Measurements from ENCODE around the gene RCL1. TPM values are rescaled to one million over a fixed set of nuclear protein-coding genes. Genes with fewer than 3 reads are reported as not detected.

The RCL1 gene
- total and polyA plus RNA-seq, 2 of the 13 experiments (the other 11 are each of a cell fraction or from before 2014, with no cell fraction given): 22.3 to 31.6 TPM

DNA sequence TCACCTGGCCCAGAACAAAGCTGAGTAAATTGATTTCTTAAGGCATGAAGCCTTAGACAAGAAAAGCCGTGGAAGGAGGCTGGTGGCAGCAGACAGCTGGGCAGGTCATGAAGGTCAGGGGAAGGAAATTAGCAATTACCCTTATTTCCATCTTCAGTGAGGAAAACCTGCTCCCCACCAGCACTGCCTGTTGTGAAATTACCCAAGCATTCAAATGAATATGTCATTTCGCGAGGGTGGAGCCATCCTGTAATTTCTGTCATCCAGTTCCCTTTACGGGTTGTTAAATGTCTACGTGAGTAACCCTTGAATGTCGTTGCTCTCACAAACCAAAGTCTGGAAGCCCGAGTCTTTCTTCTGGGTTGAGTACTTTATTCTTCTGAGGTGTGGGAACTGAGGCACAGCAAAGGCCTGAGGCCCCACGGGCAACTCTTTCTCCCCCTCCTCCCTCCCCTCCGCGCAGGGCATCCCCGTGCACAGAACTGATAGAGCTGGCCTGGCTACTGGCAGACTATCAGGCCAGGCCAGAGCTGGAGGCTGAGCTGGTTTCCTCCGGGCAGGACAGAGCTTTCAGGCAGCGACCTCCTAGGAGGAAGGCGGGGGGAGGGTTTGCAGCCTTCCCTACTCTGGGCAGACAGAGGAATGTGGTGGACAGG lies 29.7 kb upstream of the RCL1 start (continued):
- TF ChIP-seq BCL6 (CRISPR knock-in tag; IDR thresholded peaks at IDR 0.05): 0 out of 2 replicates have a peak, but pooled peaks have one; percentile 3
- TF ChIP-seq NFE2 (CRISPR knock-in tag; IDR thresholded peaks at IDR 0.05): no peak
- no peak for TF ChIP-seq MIER3 (CRISPR knock-in tag; IDR thresholded peaks at IDR 0.05; ENCODE audit: borderline replicate concordance)
- peak; percentile 41; the same call in 1 of the 2 replicates for TF ChIP-seq HIVEP1 (CRISPR knock-in tag; IDR thresholded peaks at IDR 0.05)
- TF ChIP-seq JUN (CRISPR knock-in tag; IDR thresholded peaks at IDR 0.05): no peak
- TF ChIP-seq ZNF292 (CRISPR knock-in tag; IDR thresholded peaks at IDR 0.05; ENCODE audit: borderline replicate concordance, low read depth): peak; percentile 7; the same call in 1 of the 2 replicates

GRCh38 chr9:4764033-4764432 lies 28.7 kb upstream of the RCL1 start:
- no peak for DNase-seq (ENCODE audit: low spot score)
- H3K79me2 ChIP-seq (ENCODE audit: insufficient read depth, low read length): no peaks in the 10 kb centered on the region
- BruUV-seq (replicated peaks): no TSS peak
- in situ Hi-C loops (cut with HindIII; ENCODE audit: extremely low pct_ligation_motif_present, low pct_unique_long_range_greater_than_20kb): loop anchor here (10.0 to 25.0 kb wide), 3 partner anchors 161 to 823 kb away; partner anchors contain the start of gene PLGRKT
- no peak for ATAC-seq
- no peak overlapping the region for H3K4me3 ChIP-seq (replicated peaks in 1 of 3; ENCODE audit: insufficient read depth in 1 of 3, low read depth in 2 of 3, low read length in 3 of 3)
- H3K4me2 ChIP-seq (ENCODE audit: low read depth, low read length): no peak overlapping the region
- H3K4me1 ChIP-seq (ENCODE audit: insufficient read depth, low read length): peaks cover 23% of the 10 kb centered on the region
- H2AFZ ChIP-seq (ENCODE audit: low read length): no peak overlapping the region
- no peaks in the 10 kb centered on the region; a peak in 1 of 5 replicates for H3K27me3 ChIP-seq (ENCODE audit: control insufficient read depth in 1 of 2, insufficient read depth in 2 of 2, low read length in 2 of 2)
- FAIRE-seq: no peak
- H3K9ac ChIP-seq (ENCODE audit: insufficient read depth, low read depth, low read length): no peak overlapping the region
- H4K20me1 ChIP-seq (ENCODE audit: insufficient read depth, low read length): no peaks in the 10 kb centered on the region
- no peaks in the 10 kb centered on the region for H3K9me3 ChIP-seq (ENCODE audit: low read length)
- ChIA-PET CTCF (ENCODE audit: low intra/inter-chr PET ratio, low total read pairs) (interaction anchor here (2.8 to 5.4 kb wide), 2 partner anchors 160 to 224 kb away, joined by 24 to 59 read pairs; no protein-coding TSS in a partner anchor), POLR2A (interaction anchor here (1.3 kb wide), 1 partner anchor 225 kb away, joined by 3 read pairs; no protein-coding TSS in a partner anchor)
- no peaks in the 10 kb centered on the region for H3K36me3 ChIP-seq (replicated peaks in 1 of 2; ENCODE audit: control insufficient read depth in 1 of 2, insufficient read depth in 2 of 2, low read length in 2 of 2)
- intact Hi-C loops (cut with micrococcal nuclease; ENCODE audit: unreplicated experiment): loop anchor here (5.0 kb wide), 3 partner anchors 162 to 673 kb away; partner anchors contain the start of gene PLGRKT
- H3K27ac ChIP-seq (ENCODE audit: extremely low read length, insufficient read depth, low read length): no peak overlapping the region
- TF ChIP-seq ZNF121 (CRISPR knock-in tag; IDR thresholded peaks at IDR 0.05): peak; percentile 72
- no peak for TF ChIP-seq HOMEZ (CRISPR knock-in tag; IDR thresholded peaks at IDR 0.05; ENCODE audit: low read depth)
- 69% methylated on average over 3 of the region's 3 CpGs for WGBS (ENCODE audit: low lambda C conversion rate)

Data from HepG2 (cell line).